RWPE2 (cell line): ENCODE data around the gene NLRC5.

Source experiments
- ATAC-seq: fragments of 200-7000 bp; cut with Tn5 transposase; 3 replicates; pipeline ENCODE4 v1.9.1; 2021; ENCODE audit warnings: low read depth
- DNase-seq: peaks from one replicate; pipeline ENCODE4 v3.0.0-alpha.2; 2020; ENCODE audit warnings: low spot score
- H3K27ac ChIP-seq: fragments of 450-650 bp; 2 replicates; pipeline ENCODE4 v1.5.1; 2017; ENCODE audit warnings: mild to moderate bottlenecking; ENCODE audit not compliant: poor library complexity, severe bottlenecking
- H3K27me3 ChIP-seq: fragments of 250-450 bp; sonication (Bioruptor Pico); 2 replicates; pipeline ENCODE4 v1.5.1; 2021; ENCODE audit warnings: mild to moderate bottlenecking, moderate library complexity; ENCODE audit not compliant: insufficient read depth, poor library complexity, severe bottlenecking
- H3K36me3 ChIP-seq: fragments of 250-450 bp; sonication (Bioruptor Pico); 2 replicates; pipeline ENCODE4 v1.5.1; 2020; ENCODE audit warnings: low read depth, mild to moderate bottlenecking, moderate library complexity
- H3K4me1 ChIP-seq: fragments of 250-450 bp; sonication (Bioruptor Pico); 2 replicates; pipeline ENCODE4 v1.5.1; 2021; ENCODE audit warnings: mild to moderate bottlenecking, moderate library complexity; ENCODE audit not compliant: insufficient read depth, poor library complexity, severe bottlenecking
- H3K4me3 ChIP-seq: fragments of 250-450 bp; sonication (Bioruptor Pico); 2 replicates; pipeline ENCODE4 v1.5.1; 2021; ENCODE audit warnings: mild to moderate bottlenecking, moderate library complexity; ENCODE audit not compliant: severe bottlenecking
- H3K9me3 ChIP-seq: fragments of 250-450 bp; sonication (Bioruptor Pico); 2 replicates; pipeline ENCODE4 v1.5.1; 2021; ENCODE audit warnings: mild to moderate bottlenecking, moderate library complexity; ENCODE audit not compliant: severe bottlenecking
- TF ChIP-seq, protein P1 (sequence below): fragments of 450-650 bp; IDR thresholded peaks from one replicate; pipeline ENCODE4 v1.5.1; 2017; ENCODE audit warnings: mild to moderate bottlenecking, moderate library complexity; ENCODE audit not compliant: poor library complexity, severe bottlenecking

The NLRC5 gene

DNA sequence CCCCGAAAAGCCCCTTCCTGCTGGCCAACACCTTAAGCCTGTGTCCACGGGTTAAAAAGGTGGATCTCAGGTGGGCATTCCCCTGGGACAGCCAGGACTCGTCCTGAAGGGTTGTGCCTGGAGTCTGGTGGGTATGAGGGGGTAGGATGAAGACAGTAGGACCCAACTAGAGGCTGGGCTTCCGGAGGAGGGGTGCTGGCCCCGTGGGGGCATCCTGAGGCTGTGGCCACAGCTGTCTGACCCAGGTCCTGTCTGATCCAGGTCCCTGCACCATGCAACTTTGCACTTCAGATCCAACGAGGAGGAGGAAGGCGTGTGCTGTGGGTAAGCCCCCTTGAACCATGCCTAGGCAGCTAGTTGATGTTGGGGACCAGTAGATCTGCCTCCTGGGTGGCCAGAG is 65.4 kb downstream of the NLRC5 start:
- Histone ChIP-seq H3K9me3 (no peaks in the 10 kb centered on the region), H3K27ac (no peak overlapping the region), H3K4me3 (no peak overlapping the region), H3K4me1 (no peaks in the 10 kb centered on the region), H3K36me3 (no peaks in the 10 kb centered on the region), H3K27me3 (no peaks in the 10 kb centered on the region)
- no peak for DNase-seq
- no peak for ATAC-seq
- TF ChIP-seq, protein P1, sequence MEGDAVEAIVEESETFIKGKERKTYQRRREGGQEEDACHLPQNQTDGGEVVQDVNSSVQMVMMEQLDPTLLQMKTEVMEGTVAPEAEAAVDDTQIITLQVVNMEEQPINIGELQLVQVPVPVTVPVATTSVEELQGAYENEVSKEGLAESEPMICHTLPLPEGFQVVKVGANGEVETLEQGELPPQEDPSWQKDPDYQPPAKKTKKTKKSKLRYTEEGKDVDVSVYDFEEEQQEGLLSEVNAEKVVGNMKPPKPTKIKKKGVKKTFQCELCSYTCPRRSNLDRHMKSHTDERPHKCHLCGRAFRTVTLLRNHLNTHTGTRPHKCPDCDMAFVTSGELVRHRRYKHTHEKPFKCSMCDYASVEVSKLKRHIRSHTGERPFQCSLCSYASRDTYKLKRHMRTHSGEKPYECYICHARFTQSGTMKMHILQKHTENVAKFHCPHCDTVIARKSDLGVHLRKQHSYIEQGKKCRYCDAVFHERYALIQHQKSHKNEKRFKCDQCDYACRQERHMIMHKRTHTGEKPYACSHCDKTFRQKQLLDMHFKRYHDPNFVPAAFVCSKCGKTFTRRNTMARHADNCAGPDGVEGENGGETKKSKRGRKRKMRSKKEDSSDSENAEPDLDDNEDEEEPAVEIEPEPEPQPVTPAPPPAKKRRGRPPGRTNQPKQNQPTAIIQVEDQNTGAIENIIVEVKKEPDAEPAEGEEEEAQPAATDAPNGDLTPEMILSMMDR, result no peak

DNA sequence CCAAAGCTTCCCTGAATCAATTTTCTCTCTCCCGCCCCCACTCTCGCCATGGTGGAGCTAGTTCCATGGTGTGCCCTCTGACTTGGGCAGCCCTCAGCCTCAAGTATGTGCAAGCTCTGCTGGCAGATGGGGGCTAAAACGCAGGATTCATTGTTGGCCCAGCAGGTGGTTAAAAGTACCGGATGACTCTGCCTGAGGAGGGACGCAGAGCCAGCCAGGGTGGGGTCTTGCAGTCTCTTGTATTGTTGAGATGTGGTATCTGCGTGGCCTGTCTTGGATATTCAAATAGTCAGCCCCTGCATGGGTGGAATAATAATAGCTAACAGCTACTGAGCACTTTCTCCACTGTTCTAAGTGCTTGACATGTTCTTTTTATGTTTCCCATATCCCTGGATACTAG is 66.3 kb downstream of the NLRC5 start:
- Histone ChIP-seq H3K27me3 (no peaks in the 10 kb centered on the region), H3K4me1 (peaks cover 5% of the 10 kb centered on the region), H3K36me3 (no peaks in the 10 kb centered on the region), H3K27ac (no peak overlapping the region), H3K4me3 (no peak overlapping the region), H3K9me3 (no peaks in the 10 kb centered on the region)
- no peak for DNase-seq
- no peak for ATAC-seq
- TF ChIP-seq, protein P1, result no peak

DNA sequence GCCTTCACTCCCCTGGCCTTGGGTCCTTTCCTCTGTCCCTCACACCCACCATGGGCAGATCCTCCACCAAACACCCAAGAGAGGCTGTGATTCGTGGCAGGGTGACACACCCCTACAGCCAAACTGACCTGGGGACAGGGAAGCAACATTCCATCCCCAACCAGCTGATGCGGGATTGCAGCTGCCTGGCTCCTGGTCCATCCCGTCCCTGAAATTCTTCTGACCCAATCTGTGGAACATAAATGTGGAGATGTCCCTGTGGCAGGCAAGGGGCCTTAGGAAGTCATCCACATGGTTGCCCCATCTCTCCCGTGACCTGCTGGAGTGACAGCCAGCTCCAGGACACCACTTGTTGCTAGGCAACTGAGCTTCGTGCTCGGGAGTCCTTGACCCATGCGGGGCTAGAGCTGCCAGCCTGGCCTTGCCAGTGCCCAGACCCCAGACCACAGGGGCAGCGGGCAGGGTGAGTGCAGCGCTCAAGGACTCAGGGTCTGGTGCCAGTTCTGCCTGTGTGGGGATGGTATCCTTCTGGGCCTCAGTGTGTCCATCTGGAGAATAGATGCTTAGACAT is 69.0 kb downstream of the NLRC5 start:
- ATAC-seq (no peak), DNase-seq (no peak)
- Histone ChIP-seq H3K9me3 (no peaks in the 10 kb centered on the region), H3K27me3 (no peaks in the 10 kb centered on the region), H3K36me3 (no peaks in the 10 kb centered on the region), H3K4me3 (no peak overlapping the region), H3K27ac (no peak overlapping the region), H3K4me1 (peaks cover 18% of the 10 kb centered on the region)
- TF ChIP-seq, protein P1, result no peak

DNA sequence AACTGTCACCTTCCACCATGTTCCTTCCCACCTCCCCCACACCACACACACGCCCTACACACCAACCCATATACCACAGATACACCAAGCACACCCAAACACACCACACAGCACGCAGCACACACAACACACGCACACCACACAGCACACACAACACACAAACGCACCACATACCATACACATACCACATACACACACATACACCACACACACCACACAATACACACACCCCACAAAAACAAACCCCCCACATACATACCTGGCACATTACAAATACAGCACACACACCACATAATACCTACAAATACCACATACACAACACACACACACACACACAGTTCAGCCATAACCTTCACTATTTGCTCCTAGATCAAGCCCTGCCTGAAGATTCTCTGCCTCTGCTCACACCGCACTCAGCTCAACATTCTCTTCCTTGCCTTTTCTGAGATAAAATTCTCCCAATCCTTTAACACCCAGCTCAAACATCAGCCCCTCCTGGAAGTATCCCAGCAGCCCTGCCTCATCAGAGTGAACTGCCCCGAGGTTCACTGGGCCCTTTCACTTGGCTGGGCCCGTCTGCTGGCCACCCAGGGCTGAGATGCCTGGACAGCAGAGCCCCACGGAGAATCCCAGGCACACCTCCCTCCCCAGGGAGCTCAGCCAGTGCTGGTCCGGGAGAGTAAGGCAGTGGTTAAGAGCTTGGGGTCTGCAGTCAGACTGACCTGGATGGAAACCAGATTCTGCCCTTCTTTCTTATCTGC is 71.1 kb downstream of the NLRC5 start:
- DNase-seq, result no peak
- H3K27ac ChIP-seq, result peak overlapping the region; percentile 78
- H3K27me3 ChIP-seq, result no peaks in the 10 kb centered on the region
- ATAC-seq, result peak; percentile 15; the same call in 1 of the 3 replicates
- no peak overlapping the region for H3K4me3 ChIP-seq
- H3K4me1 ChIP-seq, result peaks cover 18% of the 10 kb centered on the region
- H3K9me3 ChIP-seq, result no peaks in the 10 kb centered on the region
- H3K36me3 ChIP-seq, result no peaks in the 10 kb centered on the region
- TF ChIP-seq, protein P1, result no peak
